ENCODE data around the gene CDC42BPB. TPM values are rescaled to one million over a fixed set of nuclear protein-coding genes. Genes with fewer than 3 reads are reported as not detected.

Gene CDC42BPB
- total RNA-seq, 4 donors from 2014 or later: 85.3 to 174 (median 101) TPM

DNA sequence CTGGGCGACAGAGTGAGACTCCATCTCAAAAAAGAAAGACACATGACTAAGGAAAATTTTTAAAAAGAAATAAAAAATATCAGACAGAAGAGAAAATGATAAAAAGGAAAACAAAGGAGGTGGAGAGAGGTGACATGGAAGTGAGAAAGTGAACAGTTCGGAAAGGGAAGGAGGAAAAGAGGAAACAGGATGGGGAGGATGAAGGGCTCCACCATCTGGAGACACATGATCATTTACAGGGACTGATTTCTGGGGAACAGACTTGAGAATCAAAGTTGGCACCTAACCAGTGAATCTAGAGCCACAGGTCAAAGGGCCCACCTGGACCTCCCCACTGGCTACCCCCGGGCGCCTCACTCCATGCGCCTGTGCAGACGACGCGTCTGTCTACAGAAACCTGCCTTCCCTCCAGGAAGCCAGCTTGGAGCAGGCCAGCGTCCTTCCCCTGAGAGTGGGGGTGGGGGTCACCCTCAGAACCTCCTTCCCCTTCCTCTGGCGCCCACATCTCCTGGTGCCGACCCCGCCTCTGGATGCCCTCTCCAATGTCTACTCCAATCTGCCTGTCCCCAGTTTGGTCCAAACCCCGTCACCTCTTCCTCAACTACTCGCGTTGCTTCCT, 74.4 kb downstream of the CDC42BPB start:
- intact Hi-C loops (cut with DNase I; ENCODE audit: low total_unique reads): no loop called here
- no peak for DNase-seq (ENCODE audit: low spot score in 2 of 2)
- TF ChIP-seq, protein P1, sequence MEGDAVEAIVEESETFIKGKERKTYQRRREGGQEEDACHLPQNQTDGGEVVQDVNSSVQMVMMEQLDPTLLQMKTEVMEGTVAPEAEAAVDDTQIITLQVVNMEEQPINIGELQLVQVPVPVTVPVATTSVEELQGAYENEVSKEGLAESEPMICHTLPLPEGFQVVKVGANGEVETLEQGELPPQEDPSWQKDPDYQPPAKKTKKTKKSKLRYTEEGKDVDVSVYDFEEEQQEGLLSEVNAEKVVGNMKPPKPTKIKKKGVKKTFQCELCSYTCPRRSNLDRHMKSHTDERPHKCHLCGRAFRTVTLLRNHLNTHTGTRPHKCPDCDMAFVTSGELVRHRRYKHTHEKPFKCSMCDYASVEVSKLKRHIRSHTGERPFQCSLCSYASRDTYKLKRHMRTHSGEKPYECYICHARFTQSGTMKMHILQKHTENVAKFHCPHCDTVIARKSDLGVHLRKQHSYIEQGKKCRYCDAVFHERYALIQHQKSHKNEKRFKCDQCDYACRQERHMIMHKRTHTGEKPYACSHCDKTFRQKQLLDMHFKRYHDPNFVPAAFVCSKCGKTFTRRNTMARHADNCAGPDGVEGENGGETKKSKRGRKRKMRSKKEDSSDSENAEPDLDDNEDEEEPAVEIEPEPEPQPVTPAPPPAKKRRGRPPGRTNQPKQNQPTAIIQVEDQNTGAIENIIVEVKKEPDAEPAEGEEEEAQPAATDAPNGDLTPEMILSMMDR (IDR thresholded peaks at IDR 0.05): no peak
- TF ChIP-seq POLR2A (IDR thresholded peaks at IDR 0.05): no peak
- 91 to 95% methylated on average over 15 of the region's 15 CpGs for WGBS, 2 donors
- H3K4me3 ChIP-seq (ENCODE audit: low read depth, poor library complexity, severe bottlenecking): no peak overlapping the region

DNA sequence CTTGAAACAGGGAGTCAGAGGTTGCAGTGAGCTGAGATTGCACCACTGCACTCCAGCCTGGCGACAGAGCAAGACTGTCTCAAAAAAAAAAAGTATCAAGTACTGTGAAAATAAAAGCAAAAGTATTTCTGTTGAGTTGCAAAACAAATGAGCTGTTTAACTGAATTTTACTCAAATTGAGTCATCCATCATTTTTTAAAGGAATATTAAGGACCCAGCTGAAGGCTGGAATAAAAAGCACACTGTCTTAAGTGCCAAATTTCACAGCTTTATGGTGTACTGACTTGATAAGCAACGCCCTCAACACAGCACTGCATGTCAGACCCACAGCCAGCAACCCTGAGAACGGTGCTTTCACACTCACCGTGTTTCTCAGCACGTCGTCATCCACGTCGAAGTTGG, 76.9 kb downstream of the CDC42BPB start:
- no peak overlapping the region for H3K4me3 ChIP-seq (ENCODE audit: low read depth, poor library complexity, severe bottlenecking)
- 87 to 89% methylated on average over 8 of the region's 8 CpGs for WGBS, 2 donors
- DNase-seq (ENCODE audit: low spot score in 2 of 2): no peak
- TF ChIP-seq, protein P1 (IDR thresholded peaks at IDR 0.05): no peak
- TF ChIP-seq POLR2A (IDR thresholded peaks at IDR 0.05): no peak
- intact Hi-C loops (cut with DNase I; ENCODE audit: low total_unique reads): no loop called here

DNA sequence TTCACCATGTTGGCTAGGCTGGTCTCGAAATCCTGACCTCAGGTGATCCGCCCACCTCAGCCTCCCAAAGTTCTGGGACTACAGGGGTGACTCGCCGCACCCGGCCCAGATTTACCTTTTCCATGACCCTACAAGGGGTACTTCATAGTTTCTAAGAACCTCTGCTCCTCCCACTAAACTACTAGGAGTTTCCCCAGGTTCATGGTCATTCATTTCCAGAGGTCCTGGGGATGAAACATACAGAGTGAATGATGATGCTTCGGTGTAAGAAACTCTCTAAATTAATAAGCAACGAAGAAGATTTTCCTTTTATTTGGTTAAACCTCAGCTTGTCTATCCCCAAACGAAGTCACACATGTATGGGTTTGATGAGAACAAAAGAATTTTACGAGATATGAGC, 77.9 kb downstream of the CDC42BPB start:
- WGBS, 2 donors: 92 to 97% methylated on average over 9 of the region's 9 CpGs
- no peak for DNase-seq (ENCODE audit: low spot score in 2 of 2)
- TF ChIP-seq, protein P1 (IDR thresholded peaks at IDR 0.05): no peak
- no peak for TF ChIP-seq POLR2A (IDR thresholded peaks at IDR 0.05)
- no peak overlapping the region for H3K4me3 ChIP-seq (ENCODE audit: low read depth, poor library complexity, severe bottlenecking)
- intact Hi-C loops (cut with DNase I; ENCODE audit: low total_unique reads): no loop called here

DNA sequence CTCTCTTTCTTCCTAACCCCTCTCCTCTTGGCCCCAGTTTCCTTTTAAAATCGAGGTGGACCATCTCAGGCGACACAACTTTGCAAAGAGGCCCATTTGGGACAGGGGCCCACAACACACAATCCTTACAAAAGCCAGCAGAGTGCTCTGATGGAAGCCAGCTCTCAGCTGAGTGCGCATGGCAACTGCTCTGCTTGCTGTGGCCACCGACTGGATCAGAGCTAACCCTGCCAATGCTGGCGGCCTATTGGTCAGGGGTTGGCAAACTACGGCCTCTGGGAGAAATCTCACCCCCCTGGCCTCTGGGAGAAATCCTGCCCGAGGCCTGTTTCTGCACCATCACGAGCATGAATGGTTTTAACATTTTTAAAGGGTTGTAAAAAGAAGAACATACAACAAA, 79.9 kb downstream of the CDC42BPB start:
- TF ChIP-seq POLR2A (IDR thresholded peaks at IDR 0.05): no peak
- TF ChIP-seq, protein P1 (IDR thresholded peaks at IDR 0.05): no peak
- intact Hi-C loops (cut with DNase I; ENCODE audit: low total_unique reads): no loop called here
- 90 to 92% methylated on average over 8 of the region's 8 CpGs for WGBS, 2 donors
- H3K4me3 ChIP-seq (ENCODE audit: low read depth, poor library complexity, severe bottlenecking): no peak overlapping the region
- no peak for DNase-seq (ENCODE audit: low spot score in 2 of 2)

DNA sequence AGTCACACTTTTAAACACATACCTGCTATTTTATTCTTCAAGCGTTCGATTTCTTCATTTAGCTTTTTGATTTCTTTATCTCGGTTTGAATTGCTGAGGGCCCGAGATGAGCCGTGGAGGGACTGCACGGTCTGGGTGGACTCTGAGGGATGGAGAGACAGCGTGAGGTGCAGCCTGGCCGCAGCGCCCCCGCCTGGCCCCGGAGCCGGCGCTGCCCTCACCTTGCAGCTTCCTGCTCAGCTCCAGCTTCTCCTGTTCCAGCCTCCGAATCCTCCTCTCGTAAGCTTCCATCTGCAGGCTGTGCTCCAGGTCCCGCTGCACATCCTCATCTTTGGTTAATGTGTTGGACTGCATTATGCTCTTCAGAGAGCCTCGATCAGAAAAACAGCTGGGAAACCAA, 81.7 kb downstream of the CDC42BPB start:
- intact Hi-C loops (cut with DNase I; ENCODE audit: low total_unique reads): no loop called here
- TF ChIP-seq, protein P1 (IDR thresholded peaks at IDR 0.05): no peak
- TF ChIP-seq POLR2A (IDR thresholded peaks at IDR 0.05): no peak
- WGBS, 2 donors: 90 to 92% methylated on average over 17 of the region's 17 CpGs

DNA sequence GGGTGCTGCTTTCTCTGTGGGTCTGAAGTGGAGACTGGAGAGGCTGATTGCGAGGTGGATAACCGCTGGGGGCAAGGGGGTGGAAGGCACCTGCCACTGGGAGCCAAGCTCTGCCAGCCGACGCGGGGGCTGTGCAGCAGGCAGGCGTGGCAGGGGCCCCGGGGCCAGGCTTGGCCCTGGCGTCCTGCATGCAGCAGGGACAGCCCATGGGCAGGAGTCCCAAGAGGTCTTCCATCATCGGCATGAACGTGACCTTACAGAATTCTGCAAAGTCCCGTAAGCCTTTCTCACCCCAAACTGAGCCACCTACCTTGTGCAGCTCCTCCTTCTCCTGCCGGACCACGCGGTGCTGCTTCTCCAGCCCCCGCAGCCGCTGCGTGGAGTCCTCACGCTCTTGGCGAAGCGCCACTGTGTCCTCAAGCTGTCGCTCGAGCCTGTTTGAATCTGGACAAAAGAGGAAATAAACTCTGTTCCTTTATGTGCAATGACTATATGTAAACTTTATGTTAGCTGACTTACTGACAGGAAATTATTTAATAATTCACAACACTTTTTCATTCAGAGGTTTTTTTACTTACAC, 83.6 kb downstream of the CDC42BPB start:
- DNase-seq (ENCODE audit: low spot score in 2 of 2): no peak
- TF ChIP-seq, protein P1 (IDR thresholded peaks at IDR 0.05): no peak
- TF ChIP-seq POLR2A (IDR thresholded peaks at IDR 0.05): no peak
- no peak overlapping the region for H3K4me3 ChIP-seq (ENCODE audit: low read depth, poor library complexity, severe bottlenecking)
- WGBS, 2 donors: 76 to 78% methylated on average over 21 to 22 of the region's 22 CpGs
- intact Hi-C loops (cut with DNase I; ENCODE audit: low total_unique reads): no loop called here

More for the DNA sequence above, 81.7 kb downstream of the CDC42BPB start:
- no peak for DNase-seq (ENCODE audit: low spot score in 2 of 2)
- H3K4me3 ChIP-seq (ENCODE audit: low read depth, poor library complexity, severe bottlenecking): no peak overlapping the region

Measured in lower leg skin (tissue), 4 donors.